Body of pancreas (tissue), 4 donors: ENCODE results near the gene TNIK. TPM values are rescaled to one million over a fixed set of nuclear protein-coding genes. Genes with fewer than 3 reads are reported as not detected.

Experiments used
- ATAC-seq: fragments of 150-250 bp; one replicate; pipeline ENCODE4 v1.9.1; 2016
- DNase-seq, 4 donors: peaks; one replicate each; pipeline ENCODE4 v3.0.0-alpha.2; 2019
- H3K27ac ChIP-seq, 4 donors: fragments of 200-600 bp; sonication (generic); 1 replicate in 3 of 4; 2 replicates in 1 of 4; pipeline versions ENCODE4 v1.5.1 to v1.6.1; 2016 to 2019; ENCODE audit warnings: mild to moderate bottlenecking in 1 of 4, mixed read lengths in 1 of 4, moderate library complexity in 1 of 4
- H3K27me3 ChIP-seq, 2 donors: fragments of 200-600 bp; sonication (generic); one replicate each; pipeline ENCODE4 v1.6.0; 2016; ENCODE audit warnings: mild to moderate bottlenecking in 1 of 2
- H3K36me3 ChIP-seq, 2 donors: fragments of 200-600 bp; sonication (generic); replicated peaks in 1 of 2; 2 replicates each; pipeline ENCODE4 v1.5.1; 2016; ENCODE audit warnings: low read depth in 2 of 2; ENCODE audit not compliant: insufficient read depth in 1 of 2
- H3K4me1 ChIP-seq: fragments of 200-600 bp; sonication (generic); one replicate; pipeline ENCODE4 v1.6.0; 2016
- H3K4me3 ChIP-seq, 2 donors: fragments of 200-600 bp; sonication (generic); 1 replicate in 1 of 2; 2 replicates in 1 of 2; pipeline ENCODE4 v1.5.1; 2016 to 2019
- H3K9me3 ChIP-seq, 3 donors: fragments of 200-600 bp; sonication (generic); 1 replicate in 2 of 3; 2 replicates in 1 of 3; pipeline ENCODE4 v1.5.1; 2016
- POLR2A ChIP-seq, 3 donors: fragments of 450-650 bp; IDR thresholded peaks; one replicate each; pipeline ENCODE4 v1.6.1; 2016; ENCODE audit warnings: antibody characterized with exemption in 3 of 3, mild to moderate bottlenecking in 2 of 3
- WGBS, 2 donors: methylation state at CpG; one replicate each; pipeline ENCODE4 v1.1.5; 2017; 5-methylcytosine and 5-hydroxymethylcytosine counted together
- intact Hi-C: fragments of 100-400 bp; cut with DNase I; formaldehyde crosslinking; loops from one replicate; pipeline ENCODE4 v1.15.1; 2023
- total RNA-seq, 2 donors: library from RNA; depleted of rRNA; stranded (reverse); fragments of >200 nt; gene quantifications; one replicate each; pipeline ENCODE4 v1.1.0, GENCODE V29; 2016
- TF ChIP-seq, protein P1 (sequence below), 7 experiments: fragments of 450-650 bp in 4 of 7; fragments of 200-600 bp in 3 of 7; sonication (generic) in 3 of 7; IDR thresholded peaks; one replicate each; pipeline ENCODE4 v1.5.1; 2016 to 2019; ENCODE audit warnings: antibody characterized with exemption in 7 of 7

The TNIK gene
- total RNA-seq, 2 donors from 2014 or later = 7.6 to 9.6 TPM

DNA sequence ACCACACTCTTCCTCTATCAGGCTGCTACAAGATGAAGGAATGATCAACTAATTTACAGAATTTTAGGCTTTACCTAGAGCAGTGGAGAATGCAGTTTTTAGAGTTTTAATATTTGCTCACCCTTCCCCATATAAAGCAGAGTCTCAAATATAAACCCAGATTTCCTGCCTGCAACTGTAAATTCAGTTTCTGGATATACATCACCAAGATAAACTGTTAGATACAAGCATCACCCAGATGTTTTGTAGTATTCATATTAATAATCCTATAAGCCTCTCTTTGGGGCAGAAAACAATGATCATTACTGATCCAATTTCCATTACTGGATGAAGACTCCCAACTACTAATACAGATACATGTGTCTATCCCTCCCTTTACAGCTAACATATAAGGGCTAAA is 205.9 kb downstream of the TNIK start:
- ATAC-seq = no peak
- intact Hi-C loops = no loop called here
- no peak overlapping the region for H3K4me3 ChIP-seq
- TF ChIP-seq, protein P1, sequence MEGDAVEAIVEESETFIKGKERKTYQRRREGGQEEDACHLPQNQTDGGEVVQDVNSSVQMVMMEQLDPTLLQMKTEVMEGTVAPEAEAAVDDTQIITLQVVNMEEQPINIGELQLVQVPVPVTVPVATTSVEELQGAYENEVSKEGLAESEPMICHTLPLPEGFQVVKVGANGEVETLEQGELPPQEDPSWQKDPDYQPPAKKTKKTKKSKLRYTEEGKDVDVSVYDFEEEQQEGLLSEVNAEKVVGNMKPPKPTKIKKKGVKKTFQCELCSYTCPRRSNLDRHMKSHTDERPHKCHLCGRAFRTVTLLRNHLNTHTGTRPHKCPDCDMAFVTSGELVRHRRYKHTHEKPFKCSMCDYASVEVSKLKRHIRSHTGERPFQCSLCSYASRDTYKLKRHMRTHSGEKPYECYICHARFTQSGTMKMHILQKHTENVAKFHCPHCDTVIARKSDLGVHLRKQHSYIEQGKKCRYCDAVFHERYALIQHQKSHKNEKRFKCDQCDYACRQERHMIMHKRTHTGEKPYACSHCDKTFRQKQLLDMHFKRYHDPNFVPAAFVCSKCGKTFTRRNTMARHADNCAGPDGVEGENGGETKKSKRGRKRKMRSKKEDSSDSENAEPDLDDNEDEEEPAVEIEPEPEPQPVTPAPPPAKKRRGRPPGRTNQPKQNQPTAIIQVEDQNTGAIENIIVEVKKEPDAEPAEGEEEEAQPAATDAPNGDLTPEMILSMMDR (IDR thresholded peaks at IDR 0.05) = no peak
- no peak for TF ChIP-seq POLR2A (IDR thresholded peaks at IDR 0.05)
- H3K36me3 ChIP-seq = no peaks in the 10 kb centered on the region
- H3K27ac ChIP-seq = no peak overlapping the region
- no peaks in the 10 kb centered on the region for H3K9me3 ChIP-seq
- DNase-seq = no peak
- H3K27me3 ChIP-seq = no peaks in the 10 kb centered on the region
- H3K4me1 ChIP-seq = no peaks in the 10 kb centered on the region

DNA sequence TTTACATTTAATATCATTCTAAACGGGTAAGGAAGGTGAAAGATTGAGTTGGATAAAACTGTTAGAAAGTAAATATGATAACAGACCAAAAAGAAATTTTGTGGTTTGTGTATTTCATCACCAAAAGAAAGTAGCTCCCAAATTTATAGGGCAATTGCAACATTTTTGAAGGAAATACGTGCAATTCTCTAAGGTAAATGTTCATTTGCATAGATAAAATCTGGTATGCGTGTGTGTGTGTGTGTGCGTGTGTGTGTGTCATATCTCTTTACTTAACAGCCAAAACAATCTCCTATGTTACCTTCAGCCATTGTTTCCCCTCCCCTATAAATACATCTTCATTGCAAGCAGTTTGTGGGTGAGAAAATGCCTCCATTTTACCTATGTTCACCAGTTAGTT is 208.4 kb downstream of the TNIK start:
- no peak overlapping the region for H3K27ac ChIP-seq
- H3K36me3 ChIP-seq = no peaks in the 10 kb centered on the region
- WGBS, 2 donors = 69 to 79% methylated on average over 4 of the region's 4 CpGs
- H3K27me3 ChIP-seq = no peaks in the 10 kb centered on the region
- no peak for TF ChIP-seq POLR2A (IDR thresholded peaks at IDR 0.05)
- TF ChIP-seq, protein P1 (IDR thresholded peaks at IDR 0.05) = no peak
- intact Hi-C loops = no loop called here
- H3K4me3 ChIP-seq = no peak overlapping the region
- no peak for ATAC-seq
- no peak for DNase-seq
- H3K4me1 ChIP-seq = no peaks in the 10 kb centered on the region
- H3K9me3 ChIP-seq = no peaks in the 10 kb centered on the region

DNA sequence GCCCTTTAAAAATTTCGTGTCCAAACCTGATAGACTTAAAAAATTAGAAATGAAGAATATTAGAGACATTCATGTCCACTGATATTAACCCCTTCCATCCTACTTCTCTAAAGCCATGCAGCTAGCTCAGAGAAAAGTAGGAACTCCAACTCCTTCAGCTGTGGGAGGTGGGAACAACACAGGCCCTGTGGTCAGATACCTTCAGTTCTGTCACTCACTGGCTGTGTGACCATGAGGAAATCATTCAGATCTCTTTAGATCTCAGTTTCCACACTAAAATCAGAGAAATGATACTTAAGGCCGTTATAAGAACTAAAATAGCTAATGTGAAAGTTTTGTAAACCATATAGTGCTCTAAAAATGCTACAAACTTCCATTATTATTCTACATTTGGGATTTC is 209.8 kb downstream of the TNIK start:
- intact Hi-C loops = no loop called here
- no peak overlapping the region for H3K4me3 ChIP-seq
- H3K27me3 ChIP-seq = no peaks in the 10 kb centered on the region
- TF ChIP-seq, protein P1 (IDR thresholded peaks at IDR 0.05) = no peak
- TF ChIP-seq POLR2A (IDR thresholded peaks at IDR 0.05) = no peak
- H3K27ac ChIP-seq = no peak overlapping the region
- H3K9me3 ChIP-seq = no peaks in the 10 kb centered on the region
- 71 to 81% methylated on average over 2 of the region's 2 CpGs for WGBS, 2 donors
- no peaks in the 10 kb centered on the region for H3K4me1 ChIP-seq
- no peak for ATAC-seq
- H3K36me3 ChIP-seq = no peaks in the 10 kb centered on the region
- no peak for DNase-seq

DNA sequence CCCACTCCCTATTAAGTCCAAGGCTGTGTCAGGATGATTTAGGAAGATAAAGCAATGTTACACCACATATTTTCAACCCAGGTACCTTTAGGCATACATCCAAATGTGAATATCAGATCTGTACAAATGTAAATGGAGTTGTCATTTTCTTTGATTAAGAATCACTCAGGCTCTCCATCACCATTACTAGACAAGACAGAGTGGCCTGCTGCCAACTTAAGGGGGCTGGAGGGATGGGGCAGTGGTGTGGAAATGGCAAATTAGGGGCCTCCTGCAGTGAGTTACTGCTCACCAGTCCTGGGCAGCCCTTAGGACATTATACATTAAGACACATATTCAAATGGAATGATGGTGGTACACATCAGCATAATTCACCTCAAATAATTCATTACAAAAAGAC is 211.0 kb downstream of the TNIK start:
- Histone ChIP-seq H3K4me3 (no peak overlapping the region), H3K27me3 (no peaks in the 10 kb centered on the region), H3K4me1 (no peaks in the 10 kb centered on the region), H3K36me3 (no peaks in the 10 kb centered on the region), H3K27ac (no peak overlapping the region), H3K9me3 (no peaks in the 10 kb centered on the region)
- DNase-seq (no peak), ATAC-seq (no peak)
- intact Hi-C loops = no loop called here
- no peak for TF ChIP-seq POLR2A (IDR thresholded peaks at IDR 0.05)
- TF ChIP-seq, protein P1 (IDR thresholded peaks at IDR 0.05) = no peak

GRCh38 chr3:171248426-171249111 is 211.6 kb downstream of the TNIK start:
- H3K4me1 ChIP-seq = no peaks in the 10 kb centered on the region
- no peak overlapping the region for H3K4me3 ChIP-seq
- no peaks in the 10 kb centered on the region for H3K9me3 ChIP-seq
- intact Hi-C loops = no loop called here
- no peaks in the 10 kb centered on the region for H3K36me3 ChIP-seq
- ATAC-seq (no peak), DNase-seq (no peak)
- no peak overlapping the region for H3K27ac ChIP-seq
- 74 to 75% methylated on average over 4 of the region's 4 CpGs for WGBS, 2 donors
- no peaks in the 10 kb centered on the region for H3K27me3 ChIP-seq
- TF ChIP-seq, protein P1 (IDR thresholded peaks at IDR 0.05) = no peak
- no peak for TF ChIP-seq POLR2A (IDR thresholded peaks at IDR 0.05)
